GM23248 (cell line): ENCODE data around the gene MOK. TPM values are rescaled to one million over a fixed set of nuclear protein-coding genes. Genes with fewer than 3 reads are reported as not detected.
A peak's percentile ranks its signal among the peaks of the same experiment; 100 is the strongest.

Experiments
- DNase-seq: peaks from one replicate; pipeline ENCODE4 v3.0.0-alpha.2; 2015
- H2AFZ ChIP-seq: fragments of 200-600 bp; sonication (generic); 2 replicates; pipeline ENCODE4 v1.6.1; 2016; ENCODE audit warnings: antibody characterized with exemption
- H3F3A ChIP-seq: fragments of 200-600 bp; sonication (generic); 2 replicates; pipeline ENCODE4 v1.6.1; 2016; ENCODE audit warnings: mild to moderate bottlenecking, antibody characterized with exemption, mixed run types; ENCODE audit not compliant: insufficient read depth
- H3K27ac ChIP-seq: fragments of 200-600 bp; sonication (generic); 2 replicates; pipeline ENCODE4 v1.5.1; 2016; ENCODE audit warnings: mild to moderate bottlenecking
- H3K27me3 ChIP-seq: fragments of 200-600 bp; sonication (generic); replicated peaks from 2 replicates; pipeline ENCODE4 v1.6.1; 2016; ENCODE audit warnings: mild to moderate bottlenecking; ENCODE audit not compliant: insufficient read depth
- H3K36me3 ChIP-seq: fragments of 200-600 bp; sonication (generic); 2 replicates; pipeline ENCODE4 v1.6.1; 2016; ENCODE audit warnings: low read depth, mild to moderate bottlenecking
- H3K4me1 ChIP-seq: fragments of 200-600 bp; sonication (generic); 2 replicates; pipeline ENCODE4 v1.6.1; 2016; ENCODE audit warnings: mild to moderate bottlenecking; ENCODE audit not compliant: insufficient read depth
- H3K4me2 ChIP-seq: fragments of 200-600 bp; sonication (generic); one replicate; pipeline ENCODE4 v1.6.1; 2016; ENCODE audit warnings: mild to moderate bottlenecking; ENCODE audit not compliant: unreplicated experiment
- H3K4me3 ChIP-seq: fragments of 200-600 bp; sonication (generic); 2 replicates; pipeline ENCODE4 v1.5.1; 2016; ENCODE audit warnings: mild to moderate bottlenecking
- H3K79me2 ChIP-seq: fragments of 200-600 bp; sonication (generic); 2 replicates; pipeline ENCODE4 v1.6.1; 2016; ENCODE audit warnings: mild to moderate bottlenecking; ENCODE audit not compliant: insufficient read depth
- H3K9ac ChIP-seq: fragments of 200-600 bp; sonication (generic); 2 replicates; pipeline ENCODE4 v1.6.1; 2016; ENCODE audit warnings: mild to moderate bottlenecking
- H3K9me2 ChIP-seq: fragments of 200-600 bp; sonication (generic); 2 replicates; pipeline ENCODE4 v1.6.1; 2016; ENCODE audit warnings: mixed run types, mild to moderate bottlenecking, moderate library complexity; ENCODE audit not compliant: insufficient read depth
- H3K9me3 ChIP-seq: fragments of 200-600 bp; sonication (generic); one replicate; pipeline ENCODE4 v1.6.1; 2017; ENCODE audit warnings: low read depth
- H4K20me1 ChIP-seq: fragments of 200-600 bp; sonication (generic); 2 replicates; pipeline ENCODE4 v1.6.0; 2016; ENCODE audit not compliant: insufficient read depth
- EZH2 ChIP-seq: fragments of 200-600 bp; sonication (generic); IDR thresholded peaks from 2 replicates; pipeline ENCODE4 v1.6.1; 2018; ENCODE audit warnings: antibody characterized with exemption, mild to moderate bottlenecking; ENCODE audit not compliant: insufficient read depth, poor library complexity, severe bottlenecking
- EZH2phosphoT487 ChIP-seq: fragments of 200-600 bp; sonication (generic); IDR thresholded peaks from 2 replicates; pipeline ENCODE4 v1.6.1; 2018; ENCODE audit warnings: antibody characterized with exemption, moderate library complexity, mild to moderate bottlenecking, low read depth; ENCODE audit not compliant: insufficient read depth
- WGBS, 2 experiments: methylation state at CpG; one replicate each; pipeline ENCODE4 v1.1.6; 2015 to 2017; ENCODE audit warnings: low lambda C conversion rate in 2 of 2, low coverage in 1 of 2; ENCODE audit errors: missing lambda C conversion rate in 2 of 2; 5-methylcytosine and 5-hydroxymethylcytosine counted together
- in situ Hi-C: fragments of 300-500 bp; cut with MboI; formaldehyde crosslinking; loops from 2 replicates; pipeline ENCODE4 v1.15.0; 2020
- polyA plus RNA-seq: library from polyadenylated mRNA; unstranded; fragments of >200 nt; fragmentation: Nextera tagmentation; extraction: Ambion mirVana; gene quantifications from 2 replicates; pipeline ENCODE4 v1.2.1, GENCODE V29; 2016
- total RNA-seq: library from RNA; depleted of rRNA; stranded (reverse); fragments of >200 nt; shearing (Covaris generic); gene quantifications from 2 replicates; pipeline ENCODE4 v1.2.3, GENCODE V29; 2014

Gene MOK
- total and polyA plus RNA-seq, 2 experiments from 2014 or later, result 34.9 to 67.9 TPM

DNA sequence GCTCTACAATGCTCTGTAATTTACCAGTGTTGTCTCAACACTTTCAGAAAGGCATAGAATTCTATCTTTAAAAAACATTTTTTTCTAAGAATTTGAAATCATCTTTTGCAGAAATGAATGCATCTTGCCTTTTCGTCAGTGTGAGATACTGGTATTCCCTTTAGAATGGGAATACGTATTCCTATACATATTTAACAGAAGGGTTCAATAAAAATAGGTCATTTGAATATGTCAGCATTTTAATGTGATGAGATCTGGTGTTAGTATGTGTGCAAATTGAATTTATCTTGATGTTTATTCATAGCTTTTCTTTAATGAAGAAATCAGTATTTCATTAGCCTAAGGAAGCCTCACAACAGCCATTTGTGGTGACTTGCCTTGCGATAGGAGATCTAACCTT is 121.1 kb downstream of the MOK start:
- no peak overlapping the region for H2AFZ ChIP-seq
- WGBS, 2 experiments, result 96 to 99% methylated on average over 3 of the region's 3 CpGs

DNA sequence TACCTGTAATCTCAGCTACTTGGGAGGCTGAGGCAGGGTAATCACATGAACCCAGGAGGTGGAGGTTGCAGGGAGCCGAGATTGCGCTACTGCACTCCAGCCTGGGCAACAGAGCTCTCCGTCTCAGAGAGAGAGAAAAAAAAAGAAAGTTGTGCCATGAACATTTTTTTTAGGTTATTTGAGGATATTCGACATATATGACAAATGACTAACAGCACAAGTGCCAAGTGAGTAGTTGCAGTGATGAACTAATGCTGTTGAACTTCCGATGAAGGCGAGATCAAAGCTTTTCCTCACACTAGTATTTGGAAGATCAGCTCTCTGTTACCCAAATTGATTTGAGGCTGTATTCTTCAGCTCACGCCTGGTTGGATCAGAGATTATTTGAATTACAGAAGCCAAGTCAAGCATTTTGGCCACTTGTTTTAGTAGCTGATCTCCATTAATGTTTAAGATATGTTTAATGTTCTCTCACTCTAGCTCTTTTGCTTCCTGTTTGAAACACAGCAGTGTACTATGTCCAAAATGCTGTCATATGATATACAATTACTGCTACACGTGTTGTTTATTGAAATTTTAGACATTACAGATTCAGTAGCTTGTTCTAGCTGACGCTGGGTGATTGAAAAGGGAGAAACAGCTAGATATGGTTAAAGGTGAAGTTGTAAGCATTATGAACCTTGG is 121.9 kb downstream of the MOK start:
- H3K79me2 ChIP-seq, result peaks cover 95% of the 10 kb centered on the region
- WGBS, 2 experiments, result 54 to 55% methylated on average over 9 of the region's 9 CpGs
- H3F3A ChIP-seq, result peaks cover 30% of the 10 kb centered on the region
- H3K4me3 ChIP-seq, result no peak overlapping the region
- TF ChIP-seq EZH2phosphoT487 (no peak), EZH2 (no peak)
- peak; percentile 77 for DNase-seq
- H3K9ac ChIP-seq, result no peak overlapping the region
- H4K20me1 ChIP-seq, result peaks cover 8% of the 10 kb centered on the region
- no peaks in the 10 kb centered on the region for H3K9me3 ChIP-seq
- H3K27me3 ChIP-seq, result no peaks in the 10 kb centered on the region
- H3K9me2 ChIP-seq, result no peaks in the 10 kb centered on the region
- in situ Hi-C loops, result no loop called here
- peak overlapping the region; percentile 61 for H3K4me2 ChIP-seq
- H3K27ac ChIP-seq, result peak overlapping the region; percentile 38
- peaks cover 47% of the 10 kb centered on the region for H3K4me1 ChIP-seq
- no peak overlapping the region for H2AFZ ChIP-seq
- no peaks in the 10 kb centered on the region for H3K36me3 ChIP-seq

More for the DNA sequence above, 121.1 kb downstream of the MOK start:
- no peak overlapping the region for H3K27ac ChIP-seq
- H3K27me3 ChIP-seq, result no peaks in the 10 kb centered on the region
- peaks cover 30% of the 10 kb centered on the region for H3F3A ChIP-seq
- no peaks in the 10 kb centered on the region for H3K9me2 ChIP-seq
- in situ Hi-C loops, result no loop called here
- peaks cover 8% of the 10 kb centered on the region for H4K20me1 ChIP-seq
- H3K4me1 ChIP-seq, result peaks cover 53% of the 10 kb centered on the region
- H3K79me2 ChIP-seq, result peaks cover 95% of the 10 kb centered on the region
- no peak overlapping the region for H3K4me2 ChIP-seq
- no peaks in the 10 kb centered on the region for H3K9me3 ChIP-seq
- TF ChIP-seq EZH2phosphoT487, result no peak
- no peak for TF ChIP-seq EZH2
- no peaks in the 10 kb centered on the region for H3K36me3 ChIP-seq
- no peak overlapping the region for H3K9ac ChIP-seq
- no peak overlapping the region for H3K4me3 ChIP-seq
- no peak for DNase-seq

DNA sequence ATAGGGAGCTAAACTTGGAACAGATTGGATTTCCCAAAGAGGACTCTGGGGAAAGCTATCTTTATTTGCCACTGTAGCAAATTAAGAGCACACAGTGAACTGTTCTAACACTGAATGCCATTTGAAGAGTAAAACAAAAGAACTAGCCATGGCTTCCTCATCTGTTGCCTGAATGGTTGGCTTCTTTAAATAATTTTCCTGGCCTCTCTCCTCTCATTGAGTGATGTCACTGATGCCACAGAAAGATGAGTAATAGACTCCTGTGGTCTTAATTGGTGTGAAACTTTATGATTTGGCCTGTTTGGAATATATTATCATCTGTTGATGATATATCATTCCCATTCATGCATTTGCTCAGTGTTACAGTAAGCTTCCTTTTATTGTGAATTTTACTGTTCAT is 122.8 kb downstream of the MOK start:
- in situ Hi-C loops, result no loop called here
- H3K27ac ChIP-seq, result peak overlapping the region; percentile 38
- peak overlapping the region; percentile 61 for H3K4me2 ChIP-seq
- no peaks in the 10 kb centered on the region for H3K27me3 ChIP-seq
- no peaks in the 10 kb centered on the region for H3K9me3 ChIP-seq
- no peak for TF ChIP-seq EZH2
- no peak for TF ChIP-seq EZH2phosphoT487
- H3K9ac ChIP-seq, result no peak overlapping the region
- no peak overlapping the region for H3K4me3 ChIP-seq
- H3F3A ChIP-seq, result peaks cover 23% of the 10 kb centered on the region
- peak; percentile 89 for DNase-seq
- H3K9me2 ChIP-seq, result no peaks in the 10 kb centered on the region
- H3K79me2 ChIP-seq, result peaks cover 95% of the 10 kb centered on the region
- H4K20me1 ChIP-seq, result peaks cover 8% of the 10 kb centered on the region
- no peak overlapping the region for H2AFZ ChIP-seq
- peaks cover 38% of the 10 kb centered on the region for H3K4me1 ChIP-seq
- no peaks in the 10 kb centered on the region for H3K36me3 ChIP-seq

DNA sequence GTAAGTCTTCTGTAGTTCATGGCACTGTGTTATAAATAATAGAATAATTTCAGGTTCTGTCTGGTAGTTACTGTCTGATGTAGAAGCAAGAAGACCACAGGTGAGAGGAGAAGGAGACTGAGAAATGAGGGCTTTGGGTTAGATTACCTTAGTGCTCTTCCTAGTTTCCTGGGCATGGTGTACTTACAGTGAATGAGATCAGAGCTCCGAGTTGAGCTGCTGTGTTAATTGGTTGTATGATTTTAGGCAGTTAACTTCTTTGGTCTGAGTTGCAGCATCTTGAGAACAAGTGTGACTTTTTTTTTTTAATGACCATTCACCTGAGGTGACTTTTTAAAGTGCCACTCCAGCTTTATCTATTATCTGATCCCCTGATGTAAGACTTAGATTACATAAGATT is 123.8 kb downstream of the MOK start:
- H3K9ac ChIP-seq, result no peak overlapping the region
- no peaks in the 10 kb centered on the region for H3K27me3 ChIP-seq
- H3K36me3 ChIP-seq, result no peaks in the 10 kb centered on the region
- no peaks in the 10 kb centered on the region for H3K9me2 ChIP-seq
- H3K9me3 ChIP-seq, result no peaks in the 10 kb centered on the region
- no peak overlapping the region for H3K4me3 ChIP-seq
- H3K4me1 ChIP-seq, result peaks cover 28% of the 10 kb centered on the region
- H2AFZ ChIP-seq, result no peak overlapping the region
- peaks cover 96% of the 10 kb centered on the region for H3K79me2 ChIP-seq
- TF ChIP-seq EZH2phosphoT487 (no peak), EZH2 (no peak)
- no peak for DNase-seq
- H3F3A ChIP-seq, result peaks cover 18% of the 10 kb centered on the region
- WGBS, 2 experiments, result 66 to 93% methylated on average over 1 of the region's 1 CpG
- no peak overlapping the region for H3K27ac ChIP-seq
- H3K4me2 ChIP-seq, result no peak overlapping the region
- in situ Hi-C loops, result no loop called here
- H4K20me1 ChIP-seq, result peaks cover 5% of the 10 kb centered on the region
